ENCODE results near the gene LBX1.

GRCh38 chr10:101249171-101249581, 19.9 kb upstream of the LBX1 start:
- TF ChIP-seq POLR2AphosphoS5 (IDR thresholded peaks at IDR 0.05) = no peak
- no peak for TF ChIP-seq TAF1 (IDR thresholded peaks at IDR 0.05; ENCODE audit: low read depth)
- TF ChIP-seq CTCF (IDR thresholded peaks at IDR 0.05; ENCODE audit: poor library complexity, severe bottlenecking) = no peak
